ENCODE measurements around the gene SREBF1. TPM values are rescaled to one million over a fixed set of nuclear protein-coding genes. Genes with fewer than 3 reads are reported as not detected.
A peak's percentile ranks its signal among the peaks of the same experiment; 100 is the strongest.

The SREBF1 gene
- total and polyA plus RNA-seq, 2 of the 4 experiments (the other 2 are of a cell fraction), result 3.4 to 20.4 TPM

DNA sequence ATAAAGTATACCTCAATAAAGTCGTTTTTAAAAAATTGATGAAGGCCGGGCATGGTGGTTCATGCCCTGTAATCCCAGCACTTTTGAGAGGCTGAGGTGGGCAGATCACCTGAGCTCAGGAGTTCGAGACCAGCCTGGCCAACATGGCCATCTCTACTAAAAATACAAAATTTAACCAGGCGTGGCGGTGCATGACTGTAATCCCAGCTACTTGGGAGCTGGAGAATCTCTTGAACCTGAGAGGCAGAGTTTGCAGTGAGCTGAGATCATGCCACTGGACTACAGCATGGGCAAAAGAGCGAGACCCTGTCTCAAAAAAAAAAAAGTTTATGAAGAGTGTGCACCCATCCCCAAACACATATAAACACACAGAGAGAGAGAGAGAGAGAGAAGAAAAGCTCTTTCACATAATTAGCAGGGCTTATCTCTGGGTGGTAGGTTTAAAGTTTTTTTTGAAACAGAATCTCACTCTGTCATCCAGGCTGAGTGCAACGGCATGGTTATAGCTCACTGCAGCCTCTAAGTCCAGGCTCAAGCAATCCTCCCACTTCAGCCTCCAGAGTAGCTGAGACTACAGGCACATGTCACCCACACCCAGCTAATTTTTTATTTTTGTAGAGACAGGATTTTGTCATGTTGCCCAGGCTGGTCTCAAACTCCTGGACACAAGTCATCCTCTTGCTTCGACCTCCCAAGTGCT lies 3.0 kb downstream of the SREBF1 start:
- 40% methylated on average over 1 of the region's 8 CpGs; no CpG with 5 or more reads in 1 of the 2 experiments for WGBS, 2 experiments (ENCODE audit: extremely low coverage in 2 of 2, insufficient read length in 1 of 2)
- Histone ChIP-seq H3K9me3 (ENCODE audit: control insufficient read depth, insufficient read depth, low read length) (no peaks in the 10 kb centered on the region), H3K18ac (ENCODE audit: low read depth, low read length) (no peak overlapping the region), H3K14ac (replicated peaks; ENCODE audit: low read depth, low read length) (no peak overlapping the region), H3K9ac (ENCODE audit: low read depth, low read length) (no peak overlapping the region), H4K91ac (ENCODE audit: insufficient read depth, low read depth, low read length) (no peak overlapping the region), H2BK20ac (ENCODE audit: low read depth, low read length) (no peak overlapping the region), H3K9me1 (ENCODE audit: insufficient read depth, low read length) (peaks cover 28% of the 10 kb centered on the region), H3K23ac (ENCODE audit: low read depth, low read length) (0 out of 2 replicates have a peak overlapping the region, but pooled peaks have one; percentile 60), H4K5ac (ENCODE audit: low read depth, low read length) (no peak overlapping the region), H2AFZ (replicated peaks; ENCODE audit: low read length, poor library complexity) (no peak overlapping the region), H2AK5ac (ENCODE audit: low read depth, low read length) (no peak overlapping the region), H3K36me3 (ENCODE audit: control insufficient read depth, insufficient read depth, low read length) (peaks cover 12% of the 10 kb centered on the region; the same call in 1 of the 2 replicates), H3K79me1 (ENCODE audit: low read depth in 1 of 2, low read length in 2 of 2) (peaks cover 25 to 82% of the 10 kb centered on the region in 2 experiments), H2AK9ac (replicated peaks; ENCODE audit: low read depth, low read length, poor library complexity) (no peak overlapping the region), H2BK120ac (ENCODE audit: low read depth, low read length) (no peak overlapping the region), H2BK5ac (ENCODE audit: low read depth, low read length, poor library complexity, severe bottlenecking) (no peak overlapping the region), H3K4me1 (ENCODE audit: control insufficient read depth, insufficient read depth, low read length) (peaks cover 39% of the 10 kb centered on the region), H2BK15ac (ENCODE audit: low read depth, low read length) (no peak overlapping the region), H3K27ac (ENCODE audit: insufficient read depth, low read length) (no peak overlapping the region), H3K27me3 (ENCODE audit: control insufficient read depth, insufficient read depth, low read length) (no peaks in the 10 kb centered on the region), H3K56ac (ENCODE audit: extremely low read depth, insufficient read depth, low read length) (no peak overlapping the region; the same call in 1 of the 2 replicates), H3K4me2 (ENCODE audit: low read depth, low read length) (no peak overlapping the region), H3K4ac (ENCODE audit: low read depth, low read length) (no peak overlapping the region), H4K8ac (ENCODE audit: low read depth in 2 of 2, low read length in 2 of 2) (0 out of 4 replicates have a peak overlapping the region, but pooled peaks of 1 of the 2 experiments have one; percentile 10), H3K4me3 (ENCODE audit: insufficient read depth, low read depth, low read length) (no peak overlapping the region), H4K20me1 (ENCODE audit: insufficient read depth, low read length) (peaks cover 58% of the 10 kb centered on the region)
- POLR2A ChIA-PET (ENCODE audit: unreplicated experiment), result no interaction called here
- CTCF ChIA-PET, result no interaction called here
- intact Hi-C loops (cut with micrococcal nuclease), result no loop called here
- no peak for DNase-seq
- TF ChIP-seq RAD21 (IDR thresholded peaks at IDR 0.05; ENCODE audit: low read length), result no peak
- TF ChIP-seq CHD1 (IDR thresholded peaks at IDR 0.05; ENCODE audit: low read depth, low read length), result no peak
- no peak for TF ChIP-seq MAFK (IDR thresholded peaks at IDR 0.05; ENCODE audit: low read depth, low read length)
- no peak for TF ChIP-seq RFX5 (IDR thresholded peaks at IDR 0.05; ENCODE audit: low read depth, low read length)
- TF ChIP-seq, protein P1, sequence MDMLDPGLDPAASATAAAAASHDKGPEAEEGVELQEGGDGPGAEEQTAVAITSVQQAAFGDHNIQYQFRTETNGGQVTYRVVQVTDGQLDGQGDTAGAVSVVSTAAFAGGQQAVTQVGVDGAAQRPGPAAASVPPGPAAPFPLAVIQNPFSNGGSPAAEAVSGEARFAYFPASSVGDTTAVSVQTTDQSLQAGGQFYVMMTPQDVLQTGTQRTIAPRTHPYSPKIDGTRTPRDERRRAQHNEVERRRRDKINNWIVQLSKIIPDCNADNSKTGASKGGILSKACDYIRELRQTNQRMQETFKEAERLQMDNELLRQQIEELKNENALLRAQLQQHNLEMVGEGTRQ (IDR thresholded peaks at IDR 0.05; ENCODE audit: low read depth, low read length), result no peak
- no peak for TF ChIP-seq MAZ (IDR thresholded peaks at IDR 0.05; ENCODE audit: borderline replicate concordance, low read depth, low read length)
- in situ Hi-C loops (cut with MboI; ENCODE audit: low sequenced_read_pairs), result no loop called here
- no peak for ATAC-seq (ENCODE audit: low read depth)
- BruUV-seq (replicated peaks), result TSS peak; percentile 31
- dilution Hi-C loops (cut with HindIII; ENCODE audit: low sequenced_read_pairs, unreplicated experiment), result no loop called here

Data from IMR-90 (cell line).